ENCODE data around the gene COL24A1. TPM values are rescaled to one million over a fixed set of nuclear protein-coding genes. Genes with fewer than 3 reads are reported as not detected.
"Not testable (repeated sequence)": the region's sequence is repeated elsewhere in the genome, so short reads cannot be mapped to it uniquely, and the experiment has no call there.

Gene COL24A1
- polyA plus RNA-seq, 4 donors: 0.07 to 2.4 (median 0.27) TPM; not detected in 1

GRCh38 chr1:85743814-85744213 is 412.8 kb downstream of the COL24A1 start:
- FAIRE-seq (no peak), DNase-seq (no peak)
- Histone ChIP-seq H3K27me3 (ENCODE audit: control insufficient read depth in 3 of 3, insufficient read depth in 3 of 3, low read length in 3 of 3) (no peaks in the 10 kb centered on the region), H3K4me1 (ENCODE audit: control insufficient read depth in 3 of 3, insufficient read depth in 2 of 3, low read depth in 1 of 3, low read length in 2 of 3) (no peaks in the 10 kb centered on the region), H3K36me3 (ENCODE audit: control insufficient read depth in 3 of 3, insufficient read depth in 2 of 3, low read depth in 1 of 3, low read length in 3 of 3) (no peaks in the 10 kb centered on the region), H3K27ac (ENCODE audit: low read depth in 1 of 3, low read length in 2 of 3) (no peak overlapping the region), H3K4me3 (ENCODE audit: low read depth in 1 of 3, low read length in 3 of 3) (no peak overlapping the region), H3K9me3 (ENCODE audit: control insufficient read depth in 2 of 2, insufficient read depth in 1 of 2, low read depth in 1 of 2, low read length in 1 of 2) (no peaks in the 10 kb centered on the region)
- 77 to 88% (median 79%) methylated on average over 3 of the region's 3 CpGs for WGBS, 3 donors

- peak in 1 of 2 donors; percentile 48 for DNase-seq
Measured at GRCh38 chr1:85734931-85735330, 421.6 kb downstream of the COL24A1 start.

GRCh38 chr1:85718678-85719340 is 437.8 kb downstream of the COL24A1 start:
- H3K4me1 ChIP-seq (ENCODE audit: control insufficient read depth in 3 of 3, insufficient read depth in 2 of 3, low read depth in 1 of 3, low read length in 2 of 3): no peaks in the 10 kb centered on the region

More at GRCh38 chr1:85734931-85735330, 421.6 kb downstream of the COL24A1 start:
- 54 to 70% (median 56%) methylated on average over 1 of the region's 1 CpG for WGBS, 3 donors
- FAIRE-seq: no peak
- Histone ChIP-seq H3K4me1 (ENCODE audit: control insufficient read depth in 3 of 3, insufficient read depth in 2 of 3, low read depth in 1 of 3, low read length in 2 of 3) (no peaks in the 10 kb centered on the region), H3K36me3 (ENCODE audit: control insufficient read depth in 3 of 3, insufficient read depth in 2 of 3, low read depth in 1 of 3, low read length in 3 of 3) (no peaks in the 10 kb centered on the region), H3K9me3 (ENCODE audit: control insufficient read depth in 2 of 2, insufficient read depth in 1 of 2, low read depth in 1 of 2, low read length in 1 of 2) (no peaks in the 10 kb centered on the region), H3K27ac (ENCODE audit: low read depth in 1 of 3, low read length in 2 of 3) (no peak overlapping the region), H3K27me3 (ENCODE audit: control insufficient read depth in 3 of 3, insufficient read depth in 3 of 3, low read length in 3 of 3) (no peaks in the 10 kb centered on the region), H3K4me3 (ENCODE audit: low read depth in 1 of 3, low read length in 3 of 3) (no peak overlapping the region)

GRCh38 chr1:85714418-85715114 is 442.0 kb downstream of the COL24A1 start:
- not testable (repeated sequence) for H3K27ac ChIP-seq (ENCODE audit: low read depth in 1 of 3, low read length in 2 of 3); H3K4me1 ChIP-seq (ENCODE audit: control insufficient read depth in 3 of 3, insufficient read depth in 2 of 3, low read depth in 1 of 3, low read length in 2 of 3); FAIRE-seq; H3K36me3 ChIP-seq (ENCODE audit: control insufficient read depth in 3 of 3, insufficient read depth in 2 of 3, low read depth in 1 of 3, low read length in 3 of 3); DNase-seq; H3K27me3 ChIP-seq (ENCODE audit: control insufficient read depth in 3 of 3, insufficient read depth in 3 of 3, low read length in 3 of 3); H3K4me3 ChIP-seq (ENCODE audit: low read depth in 1 of 3, low read length in 3 of 3)
- peaks cover 0 to 15% of the 10 kb centered on the region in 2 donors for H3K9me3 ChIP-seq (ENCODE audit: control insufficient read depth in 2 of 2, insufficient read depth in 1 of 2, low read depth in 1 of 2, low read length in 1 of 2)
- 78 to 88% (median 85%) methylated on average over 14 of the region's 14 CpGs for WGBS, 3 donors

More at GRCh38 chr1:85718678-85719340, 437.8 kb downstream of the COL24A1 start:
- no peak overlapping the region for H3K4me3 ChIP-seq (ENCODE audit: low read depth in 1 of 3, low read length in 3 of 3)
- DNase-seq (no peak), FAIRE-seq (no peak)
- H3K36me3 ChIP-seq (ENCODE audit: control insufficient read depth in 3 of 3, insufficient read depth in 2 of 3, low read depth in 1 of 3, low read length in 3 of 3): no peaks in the 10 kb centered on the region
- no peak overlapping the region for H3K27ac ChIP-seq (ENCODE audit: low read depth in 1 of 3, low read length in 2 of 3)
- no peaks in the 10 kb centered on the region for H3K27me3 ChIP-seq (ENCODE audit: control insufficient read depth in 3 of 3, insufficient read depth in 3 of 3, low read length in 3 of 3)
- 89 to 94% (median 93%) methylated on average over 7 of the region's 7 CpGs for WGBS, 3 donors
- H3K9me3 ChIP-seq (ENCODE audit: control insufficient read depth in 2 of 2, insufficient read depth in 1 of 2, low read depth in 1 of 2, low read length in 1 of 2): peaks cover 0 to 14% of the 10 kb centered on the region in 2 donors

- Histone ChIP-seq H3K27me3 (ENCODE audit: control insufficient read depth in 3 of 3, insufficient read depth in 3 of 3, low read length in 3 of 3) (no peaks in the 10 kb centered on the region), H3K4me3 (ENCODE audit: low read depth in 1 of 3, low read length in 3 of 3) (peak overlapping the region in 2 of 3 donors; percentile 51 to 81), H3K36me3 (ENCODE audit: control insufficient read depth in 3 of 3, insufficient read depth in 2 of 3, low read depth in 1 of 3, low read length in 3 of 3) (peaks cover 0 to 4% (median 0%) of the 10 kb centered on the region in 3 donors), H3K27ac (ENCODE audit: low read depth in 1 of 3, low read length in 2 of 3) (peak overlapping the region in 2 of 3 donors; percentile 94 to 95), H3K4me1 (ENCODE audit: control insufficient read depth in 3 of 3, insufficient read depth in 2 of 3, low read depth in 1 of 3, low read length in 2 of 3) (peaks cover 2 to 7% (median 6%) of the 10 kb centered on the region in 3 donors), H3K9me3 (ENCODE audit: control insufficient read depth in 2 of 2, insufficient read depth in 1 of 2, low read depth in 1 of 2, low read length in 1 of 2) (peaks cover 0 to 4% of the 10 kb centered on the region in 2 donors)
- FAIRE-seq (no peak), DNase-seq (peak; percentile 85 to 92)
- 39 to 69% (median 60%) methylated on average over 6 of the region's 6 CpGs for WGBS, 3 donors
Measured at GRCh38 chr1:85708829-85709227, 447.7 kb downstream of the COL24A1 start.

GRCh38 chr1:85707990-85708828 is 448.4 kb downstream of the COL24A1 start, which contains the start of gene ZNHIT6:
Gene ZNHIT6, minus strand, starts transcription at chr1:85708433. Its CDS starts 149 bp downstream, at chr1:85708284.
- H3K27ac ChIP-seq (ENCODE audit: low read depth in 1 of 3, low read length in 2 of 3): peak within 1 kb of the TSS; percentile 86 to 95 (median 94)
- peaks cover 2 to 7% (median 6%) of the 10 kb centered on the region in 3 donors for H3K4me1 ChIP-seq (ENCODE audit: control insufficient read depth in 3 of 3, insufficient read depth in 2 of 3, low read depth in 1 of 3, low read length in 2 of 3)
- 1% methylated on average over 35 of the region's 35 CpGs for WGBS, 3 donors
- no peaks in the 10 kb centered on the region for H3K9me3 ChIP-seq (ENCODE audit: control insufficient read depth in 2 of 2, insufficient read depth in 1 of 2, low read depth in 1 of 2, low read length in 1 of 2)
- no peaks in the 10 kb centered on the region for H3K27me3 ChIP-seq (ENCODE audit: control insufficient read depth in 3 of 3, insufficient read depth in 3 of 3, low read length in 3 of 3)
- peak; percentile 95 to 97 for DNase-seq
- no peak for FAIRE-seq
- H3K36me3 ChIP-seq (ENCODE audit: control insufficient read depth in 3 of 3, insufficient read depth in 2 of 3, low read depth in 1 of 3, low read length in 3 of 3): peaks cover 0 to 4% (median 0%) of the 10 kb centered on the region in 3 donors
- H3K4me3 ChIP-seq (ENCODE audit: low read depth in 1 of 3, low read length in 3 of 3): peak within 1 kb of the TSS; percentile 51 to 81 (median 62)

- Histone ChIP-seq H3K4me3 (ENCODE audit: low read depth in 1 of 3, low read length in 3 of 3) (peak overlapping the region; percentile 51 to 81 (median 62)), H3K4me1 (ENCODE audit: control insufficient read depth in 3 of 3, insufficient read depth in 2 of 3, low read depth in 1 of 3, low read length in 2 of 3) (peaks cover 2 to 7% (median 6%) of the 10 kb centered on the region in 3 donors), H3K9me3 (ENCODE audit: control insufficient read depth in 2 of 2, insufficient read depth in 1 of 2, low read depth in 1 of 2, low read length in 1 of 2) (no peaks in the 10 kb centered on the region), H3K27me3 (ENCODE audit: control insufficient read depth in 3 of 3, insufficient read depth in 3 of 3, low read length in 3 of 3) (no peaks in the 10 kb centered on the region), H3K36me3 (ENCODE audit: control insufficient read depth in 3 of 3, insufficient read depth in 2 of 3, low read depth in 1 of 3, low read length in 3 of 3) (peaks cover 0 to 4% (median 2%) of the 10 kb centered on the region in 3 donors), H3K27ac (ENCODE audit: low read depth in 1 of 3, low read length in 2 of 3) (peak overlapping the region; percentile 86 to 95 (median 94))
- DNase-seq (peak in 1 of 2 donors; percentile 22), FAIRE-seq (no peak)
- WGBS, 3 donors: 7 to 9% (median 8%) methylated on average over 13 of the region's 13 CpGs
Measured at GRCh38 chr1:85707267-85707989, 449.1 kb downstream of the COL24A1 start.

Measured in small intestine (tissue), 7 donors.